BJ (cell line): ENCODE results near the gene TIMP3. TPM values are rescaled to one million over a fixed set of nuclear protein-coding genes. Genes with fewer than 3 reads are reported as not detected.

Source experiments
- CTCF ChIA-PET: fragments of 350-600 bp; formaldehyde crosslinking; extraction: SDS; loops from one replicate; lab custom pipeline; 2021; ENCODE audit warnings: antibody characterized with exemption, inconsistent platforms; lab: Yijun Ruan, JAX
- POLR2A ChIA-PET: fragments of 300-600 bp; sonication (Branson Sonifier 250); formaldehyde crosslinking; extraction: SDS; loops from one replicate; lab custom pipeline; 2021; ENCODE audit warnings: antibody characterized with exemption; lab: Charles Lee
- DNase-seq: peaks from one replicate; pipeline ENCODE4 v3.0.0-alpha.2; 2011; ENCODE audit warnings: low read depth
- H3K27me3 ChIP-seq: 2 replicates; pipeline ENCODE4 v1.6.0; 2011; ENCODE audit warnings: low read length; ENCODE audit not compliant: control insufficient read depth, insufficient read depth
- H3K36me3 ChIP-seq: 2 replicates; pipeline ENCODE4 v1.5.1; 2011; ENCODE audit warnings: low read length; ENCODE audit not compliant: control insufficient read depth, insufficient read depth
- H3K4me3 ChIP-seq: 2 replicates; pipeline ENCODE4 v1.5.1; 2011; ENCODE audit warnings: low read depth, mild to moderate bottlenecking, control low read depth, low read length
- polyA plus RNA-seq: library from polyadenylated mRNA; depleted of rRNA; stranded (reverse); fragments of >200 nt; gene quantifications from 2 replicates; pipeline ENCODE4 v1.2.3, GENCODE V29; 2011
- TF ChIP-seq, protein P1 (sequence below): IDR thresholded peaks from 2 replicates; pipeline ENCODE4 v1.5.1; 2011; ENCODE audit warnings: low read depth, mild to moderate bottlenecking, control low read depth, inconsistent platforms, low read length, moderate library complexity; ENCODE audit not compliant: insufficient read depth

The TIMP3 gene
- polyA plus RNA-seq, 1 experiment, result 544 TPM

- ChIA-PET CTCF (interaction anchor here (0.9 to 4.0 kb wide), 4 partner anchors 9 to 14 kb away, joined by 3 to 12 read pairs (median 3); no protein-coding TSS in a partner anchor), POLR2A (no interaction called here)
- H3K4me3 ChIP-seq, result no peak overlapping the region
- TF ChIP-seq, protein P1, sequence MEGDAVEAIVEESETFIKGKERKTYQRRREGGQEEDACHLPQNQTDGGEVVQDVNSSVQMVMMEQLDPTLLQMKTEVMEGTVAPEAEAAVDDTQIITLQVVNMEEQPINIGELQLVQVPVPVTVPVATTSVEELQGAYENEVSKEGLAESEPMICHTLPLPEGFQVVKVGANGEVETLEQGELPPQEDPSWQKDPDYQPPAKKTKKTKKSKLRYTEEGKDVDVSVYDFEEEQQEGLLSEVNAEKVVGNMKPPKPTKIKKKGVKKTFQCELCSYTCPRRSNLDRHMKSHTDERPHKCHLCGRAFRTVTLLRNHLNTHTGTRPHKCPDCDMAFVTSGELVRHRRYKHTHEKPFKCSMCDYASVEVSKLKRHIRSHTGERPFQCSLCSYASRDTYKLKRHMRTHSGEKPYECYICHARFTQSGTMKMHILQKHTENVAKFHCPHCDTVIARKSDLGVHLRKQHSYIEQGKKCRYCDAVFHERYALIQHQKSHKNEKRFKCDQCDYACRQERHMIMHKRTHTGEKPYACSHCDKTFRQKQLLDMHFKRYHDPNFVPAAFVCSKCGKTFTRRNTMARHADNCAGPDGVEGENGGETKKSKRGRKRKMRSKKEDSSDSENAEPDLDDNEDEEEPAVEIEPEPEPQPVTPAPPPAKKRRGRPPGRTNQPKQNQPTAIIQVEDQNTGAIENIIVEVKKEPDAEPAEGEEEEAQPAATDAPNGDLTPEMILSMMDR, result no peak
- H3K27me3 ChIP-seq, result peaks cover 9% of the 10 kb centered on the region
- no peaks in the 10 kb centered on the region for H3K36me3 ChIP-seq
- no peak for DNase-seq
These were observed 110.0 kb downstream of the TIMP3 start for GRCh38 chr22:32911503-32911902.
